ENCODE results near the gene PALM. TPM values are rescaled to one million over a fixed set of nuclear protein-coding genes. Genes with fewer than 3 reads are reported as not detected.
A peak's percentile ranks its signal among the peaks of the same experiment; 100 is the strongest.

The PALM gene
- total RNA-seq, 1 experiment from 2014 or later = 10.8 TPM

GRCh38 chr19:763181-763580, 54.4 kb downstream of the PALM start:
- Histone ChIP-seq H3F3A (ENCODE audit: low read length, unreplicated experiment) (no peaks in the 10 kb centered on the region), H3K36me3 (ENCODE audit: low read depth, low read length) (peaks cover 24% of the 10 kb centered on the region), H3K4me2 (ENCODE audit: low read length) (no peak overlapping the region), H3K4me1 (ENCODE audit: insufficient read depth, low read length) (no peaks in the 10 kb centered on the region), H3K27ac (ENCODE audit: low read length) (no peak overlapping the region), H3K4me3 (ENCODE audit: low read length) (no peak overlapping the region), H3K9me2 (replicated peaks; ENCODE audit: low read length) (no peaks in the 10 kb centered on the region), H3K79me2 (ENCODE audit: low read length) (peaks cover 10% of the 10 kb centered on the region), H3K9ac (ENCODE audit: low read length) (no peak overlapping the region), H3K27me3 (ENCODE audit: low read length) (no peaks in the 10 kb centered on the region), H4K20me1 (ENCODE audit: low read length) (no peaks in the 10 kb centered on the region), H3K9me3 (ENCODE audit: low read length) (no peaks in the 10 kb centered on the region), H2AFZ (ENCODE audit: low read length) (no peak overlapping the region)
- CTCF ChIA-PET = no interaction called here
- no TSS peak for BruUV-seq (replicated peaks)
- no peak for TF ChIP-seq EZH2 (IDR thresholded peaks at IDR 0.05; ENCODE audit: low read length, unreplicated experiment)
- TF ChIP-seq CTCF (conservative IDR thresholded peaks at IDR 0.05; ENCODE audit: low read depth, low read length) = no peak
- TF ChIP-seq EZH2phosphoT487 (IDR thresholded peaks at IDR 0.05; ENCODE audit: borderline replicate concordance, low read length) = no peak
- ATAC-seq = no peak
- intact Hi-C loops (cut with micrococcal nuclease) = no loop called here
- DNase-seq = no peak
- POLR2A ChIA-PET (ENCODE audit: unreplicated experiment) = no interaction called here

DNA sequence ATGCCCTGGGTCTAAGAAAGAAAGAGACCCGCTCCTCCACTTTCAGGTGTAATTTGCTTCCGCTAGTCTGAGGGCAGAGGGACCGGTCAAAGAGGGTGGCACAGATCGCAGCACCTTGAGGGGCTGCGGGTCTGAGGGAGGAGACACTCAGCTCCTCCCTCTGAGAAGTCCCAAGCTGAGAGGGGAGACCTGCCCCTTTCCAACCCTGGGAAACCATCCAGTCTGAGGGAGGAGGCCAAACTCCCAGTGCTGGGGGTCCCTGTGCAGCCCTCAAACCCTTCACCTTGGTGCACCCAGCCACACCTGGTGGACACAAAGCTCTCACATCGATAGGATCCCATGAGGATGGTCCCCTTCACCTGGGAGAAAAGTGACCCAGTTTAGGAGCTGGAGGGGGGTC, 55.1 kb downstream of the PALM start:
- Histone ChIP-seq H3K9me2 (replicated peaks; ENCODE audit: low read length) (no peaks in the 10 kb centered on the region), H3K4me3 (ENCODE audit: low read length) (no peak overlapping the region), H4K20me1 (ENCODE audit: low read length) (no peaks in the 10 kb centered on the region), H3F3A (ENCODE audit: low read length, unreplicated experiment) (no peaks in the 10 kb centered on the region), H3K27ac (ENCODE audit: low read length) (no peak overlapping the region), H3K9me3 (ENCODE audit: low read length) (no peaks in the 10 kb centered on the region), H3K4me2 (ENCODE audit: low read length) (no peak overlapping the region), H3K36me3 (ENCODE audit: low read depth, low read length) (peaks cover 23% of the 10 kb centered on the region), H2AFZ (ENCODE audit: low read length) (no peak overlapping the region), H3K9ac (ENCODE audit: low read length) (no peak overlapping the region), H3K4me1 (ENCODE audit: insufficient read depth, low read length) (no peaks in the 10 kb centered on the region), H3K27me3 (ENCODE audit: low read length) (no peaks in the 10 kb centered on the region), H3K79me2 (ENCODE audit: low read length) (peaks cover 3% of the 10 kb centered on the region; the same call in 1 of the 2 replicates)
- no peak for TF ChIP-seq EZH2phosphoT487 (IDR thresholded peaks at IDR 0.05; ENCODE audit: borderline replicate concordance, low read length)
- TF ChIP-seq CTCF (conservative IDR thresholded peaks at IDR 0.05; ENCODE audit: low read depth, low read length) = no peak
- no peak for TF ChIP-seq EZH2 (IDR thresholded peaks at IDR 0.05; ENCODE audit: low read length, unreplicated experiment)
- ATAC-seq = no peak
- intact Hi-C loops (cut with micrococcal nuclease) = no loop called here
- no peak for DNase-seq
- POLR2A ChIA-PET (ENCODE audit: unreplicated experiment) = no interaction called here
- TSS peak; percentile 47 for BruUV-seq (replicated peaks)
- CTCF ChIA-PET = no interaction called here

DNA sequence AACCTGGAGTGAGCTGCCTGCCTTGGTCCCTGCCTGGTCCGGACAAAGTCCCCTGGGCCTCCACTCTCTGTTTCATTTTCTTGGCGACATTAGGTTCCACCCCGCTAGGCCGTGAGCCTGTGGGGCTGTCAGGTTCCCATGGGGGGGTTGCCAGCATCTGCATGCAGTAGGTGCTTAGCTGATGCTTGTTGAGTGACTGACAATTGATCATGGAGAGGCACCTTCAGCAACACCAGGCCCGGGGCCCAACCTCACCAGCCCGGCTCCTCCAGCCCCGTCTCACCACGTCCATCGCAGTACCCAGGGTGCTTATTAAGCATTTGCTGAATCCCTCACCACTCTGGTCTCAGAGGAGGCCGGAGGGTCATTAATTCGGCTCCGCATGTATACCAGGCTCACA, 55.6 kb downstream of the PALM start:
- no peak for ATAC-seq
- intact Hi-C loops (cut with micrococcal nuclease) = no loop called here
- no peaks in the 10 kb centered on the region for H3K9me3 ChIP-seq (ENCODE audit: low read length)
- H3K27me3 ChIP-seq (ENCODE audit: low read length) = no peaks in the 10 kb centered on the region
- no peak overlapping the region for H3K4me2 ChIP-seq (ENCODE audit: low read length)
- ChIA-PET POLR2A (ENCODE audit: unreplicated experiment) (no interaction called here), CTCF (no interaction called here)
- H3K4me1 ChIP-seq (ENCODE audit: insufficient read depth, low read length) = no peaks in the 10 kb centered on the region
- no peaks in the 10 kb centered on the region for H3K9me2 ChIP-seq (replicated peaks; ENCODE audit: low read length)
- no peak overlapping the region for H3K27ac ChIP-seq (ENCODE audit: low read length)
- BruUV-seq (replicated peaks) = no TSS peak
- TF ChIP-seq EZH2 (IDR thresholded peaks at IDR 0.05; ENCODE audit: low read length, unreplicated experiment) = no peak
- no peak for TF ChIP-seq EZH2phosphoT487 (IDR thresholded peaks at IDR 0.05; ENCODE audit: borderline replicate concordance, low read length)
- no peak for TF ChIP-seq CTCF (conservative IDR thresholded peaks at IDR 0.05; ENCODE audit: low read depth, low read length)
- 0 out of 2 replicates have a peak, but pooled peaks cover 3% of the 10 kb centered on the region for H3K79me2 ChIP-seq (ENCODE audit: low read length)
- H3K9ac ChIP-seq (ENCODE audit: low read length) = no peak overlapping the region
- H3K4me3 ChIP-seq (ENCODE audit: low read length) = no peak overlapping the region
- H3F3A ChIP-seq (ENCODE audit: low read length, unreplicated experiment) = no peaks in the 10 kb centered on the region
- H2AFZ ChIP-seq (ENCODE audit: low read length) = no peak overlapping the region
- H3K36me3 ChIP-seq (ENCODE audit: low read depth, low read length) = peaks cover 23% of the 10 kb centered on the region
- no peaks in the 10 kb centered on the region for H4K20me1 ChIP-seq (ENCODE audit: low read length)
- no peak for DNase-seq

Data from PC-3 (cell line).